GM12878 (cell line): ENCODE results near the gene SHROOM1. TPM values are rescaled to one million over a fixed set of nuclear protein-coding genes. Genes with fewer than 3 reads are reported as not detected.
A peak's percentile ranks its signal among the peaks of the same experiment; 100 is the strongest.

Experiments used
- BCL11A ChIP-seq: IDR thresholded peaks from 2 replicates; pipeline ENCODE4 v1.6.1; 2011; ENCODE audit warnings: low read depth, low read length
- CHD4 ChIP-seq: fragments of 200-600 bp; sonication (generic); IDR thresholded peaks from 2 replicates; pipeline ENCODE4 v1.6.1; 2016; ENCODE audit warnings: mild to moderate bottlenecking
- ETV6 ChIP-seq, 2 experiments: fragments of 450-650 bp in 1 of 2; IDR thresholded peaks in 1 of 2; conservative IDR thresholded peaks in 1 of 2; 2 replicates each; pipeline ENCODE4 v1.6.1; 2014; ENCODE audit warnings: antibody characterized with exemption in 1 of 2, borderline replicate concordance in 1 of 2, low read depth in 1 of 2, mild to moderate bottlenecking in 1 of 2, moderate library complexity in 1 of 2
- EZH2 ChIP-seq: IDR thresholded peaks from 2 replicates; pipeline ENCODE4 v1.6.1; 2012; ENCODE audit warnings: low read depth, mild to moderate bottlenecking, control low read depth, inconsistent platforms, low read length, borderline replicate concordance; ENCODE audit not compliant: control insufficient read depth
- GATAD2B ChIP-seq: fragments of 450-650 bp; conservative IDR thresholded peaks from 2 replicates; pipeline ENCODE4 v1.6.1; 2017; ENCODE audit warnings: low read depth, mild to moderate bottlenecking, moderate library complexity
- HDGF ChIP-seq: fragments of 450-650 bp; IDR thresholded peaks from 2 replicates; pipeline ENCODE4 v1.6.1; 2016; ENCODE audit warnings: antibody characterized with exemption
- IKZF1 ChIP-seq: fragments of 450-650 bp; conservative IDR thresholded peaks from 2 replicates; pipeline ENCODE4 v1.6.1; 2017; ENCODE audit warnings: antibody characterized with exemption, mild to moderate bottlenecking
- JUNB ChIP-seq: IDR thresholded peaks from 2 replicates; pipeline ENCODE4 v1.6.1; 2016; ENCODE audit warnings: antibody characterized with exemption, mild to moderate bottlenecking
- MYB ChIP-seq: fragments of 150-350 bp; IDR thresholded peaks from 2 replicates; pipeline ENCODE4 v1.6.1; 2014; ENCODE audit warnings: mild to moderate bottlenecking, low read depth, low read length, borderline replicate concordance
- NFYB ChIP-seq: IDR thresholded peaks from 2 replicates; pipeline ENCODE4 v1.6.1; 2011; ENCODE audit warnings: low read depth, mild to moderate bottlenecking, low read length, improper control_type of control experiment, moderate library complexity; ENCODE audit not compliant: insufficient read depth
- RCOR1 ChIP-seq: conservative IDR thresholded peaks from 2 replicates; pipeline ENCODE4 v1.6.1; 2012; ENCODE audit warnings: low read depth, low read length, improper control_type of control experiment
- SIN3A ChIP-seq: IDR thresholded peaks from 2 replicates; pipeline ENCODE4 v1.6.1; 2012; ENCODE audit warnings: low read depth, low read length, improper control_type of control experiment
- SIX5 ChIP-seq: IDR thresholded peaks from 2 replicates; pipeline ENCODE4 v1.6.1; 2011; ENCODE audit warnings: mild to moderate bottlenecking, low read depth, low read length, moderate library complexity; ENCODE audit not compliant: severe bottlenecking
- SMARCA5 ChIP-seq: fragments of 450-650 bp; IDR thresholded peaks from 2 replicates; pipeline ENCODE4 v1.6.1; 2017; ENCODE audit warnings: mild to moderate bottlenecking
- SMC3 ChIP-seq: IDR thresholded peaks from 2 replicates; pipeline ENCODE4 v1.6.1; 2011; ENCODE audit warnings: low read length, improper control_type of control experiment, borderline replicate concordance
- STAT3 ChIP-seq: IDR thresholded peaks from 2 replicates; pipeline ENCODE4 v1.6.1; 2011; ENCODE audit warnings: low read depth, low read length, improper control_type of control experiment
- SUPT20H ChIP-seq: IDR thresholded peaks from 2 replicates; pipeline ENCODE4 v1.6.1; 2011; ENCODE audit warnings: low read depth, mild to moderate bottlenecking, low read length, moderate library complexity, borderline replicate concordance; ENCODE audit not compliant: control insufficient read depth
- SUZ12 ChIP-seq: fragments of 200-600 bp; sonication (generic); IDR thresholded peaks from one replicate; pipeline ENCODE4 v1.6.1; 2018; ENCODE audit warnings: antibody characterized with exemption, mild to moderate bottlenecking; ENCODE audit not compliant: unreplicated experiment
- TCF7 ChIP-seq: IDR thresholded peaks from 2 replicates; pipeline ENCODE4 v1.6.1; 2014; ENCODE audit warnings: antibody characterized with exemption, borderline replicate concordance
- polyA plus RNA-seq, 11 experiments: library from polyadenylated mRNA; depleted of rRNA in 4 of 11; unstranded in 6 of 11; stranded (reverse) in 5 of 11; fragments of >200 nt; fragmentation: Nextera tagmentation in 4 of 11; fragmentation: Illumina TruSeq in 1 of 11; extraction: Ambion mirVana in 4 of 11; extraction: Trizol in 1 of 11; gene quantifications; 1 replicate in 1 of 11; 2 replicates in 10 of 11; pipeline versions ENCODE4 v1.2.1 to v1.2.3, GENCODE V29; 2011 to 2016; ENCODE audit warnings: inconsistent platforms in 2 of 11, missing spikeins in 2 of 11, low read depth in 1 of 11
- total RNA-seq, 4 experiments: library from RNA; depleted of rRNA in 3 of 4; stranded (reverse); fragments of >200 nt in 3 of 4; fragmentation: Illumina TruSeq in 1 of 4; extraction: Trizol in 1 of 4; gene quantifications; 2 replicates each; pipeline versions ENCODE4 v1.2.1 to v1.2.3, GENCODE V29; 2013 to 2021
- TF ChIP-seq, protein P1 (sequence below): fragments of 450-650 bp; IDR thresholded peaks from 2 replicates; pipeline ENCODE4 v1.6.1; 2017; ENCODE audit warnings: mild to moderate bottlenecking, moderate library complexity
- TF ChIP-seq, protein P2 (sequence below): fragments of 450-650 bp; IDR thresholded peaks from 2 replicates; pipeline ENCODE4 v1.6.1; 2017; ENCODE audit warnings: mild to moderate bottlenecking, moderate library complexity
- TF ChIP-seq, protein P3 (sequence below): IDR thresholded peaks from 2 replicates; pipeline ENCODE4 v1.6.1; 2012; ENCODE audit warnings: low read length, inconsistent platforms

Gene SHROOM1
- total and polyA plus RNA-seq, 10 of the 15 experiments (the other 5 are each of a cell fraction or from before 2014, with no cell fraction given): 0.05 to 3.9 (median 1.3) TPM

DNA sequence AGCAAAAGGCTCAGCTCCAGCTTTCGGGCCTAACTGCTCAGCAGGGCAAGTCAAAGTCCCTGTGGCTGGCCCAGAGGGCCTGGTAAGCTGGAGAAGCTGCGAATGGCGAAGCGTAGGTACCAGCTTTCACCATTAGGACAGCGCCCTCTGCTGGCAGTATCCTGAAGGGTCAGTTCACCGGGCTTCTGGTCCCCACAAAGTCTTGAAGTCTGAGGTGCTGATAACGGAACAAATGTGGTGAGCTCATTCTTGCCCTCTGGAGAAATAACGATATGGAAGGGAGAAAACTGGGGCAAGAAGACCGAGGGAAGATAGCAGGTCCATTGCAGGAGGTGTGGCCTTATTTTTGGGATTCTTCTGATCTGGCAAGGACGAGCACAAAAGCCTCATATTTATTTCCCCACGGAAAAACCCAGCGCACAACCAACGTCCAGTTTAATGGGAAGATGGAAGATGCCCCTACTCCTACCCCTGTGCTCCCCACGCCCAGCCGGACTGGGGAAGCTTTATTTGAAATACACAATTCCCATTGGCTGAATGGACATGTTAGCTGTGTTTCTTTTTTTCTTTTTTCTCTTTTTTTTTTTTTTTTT is 10.2 kb downstream of the SHROOM1 start (continued):
- TF ChIP-seq, protein P1, sequence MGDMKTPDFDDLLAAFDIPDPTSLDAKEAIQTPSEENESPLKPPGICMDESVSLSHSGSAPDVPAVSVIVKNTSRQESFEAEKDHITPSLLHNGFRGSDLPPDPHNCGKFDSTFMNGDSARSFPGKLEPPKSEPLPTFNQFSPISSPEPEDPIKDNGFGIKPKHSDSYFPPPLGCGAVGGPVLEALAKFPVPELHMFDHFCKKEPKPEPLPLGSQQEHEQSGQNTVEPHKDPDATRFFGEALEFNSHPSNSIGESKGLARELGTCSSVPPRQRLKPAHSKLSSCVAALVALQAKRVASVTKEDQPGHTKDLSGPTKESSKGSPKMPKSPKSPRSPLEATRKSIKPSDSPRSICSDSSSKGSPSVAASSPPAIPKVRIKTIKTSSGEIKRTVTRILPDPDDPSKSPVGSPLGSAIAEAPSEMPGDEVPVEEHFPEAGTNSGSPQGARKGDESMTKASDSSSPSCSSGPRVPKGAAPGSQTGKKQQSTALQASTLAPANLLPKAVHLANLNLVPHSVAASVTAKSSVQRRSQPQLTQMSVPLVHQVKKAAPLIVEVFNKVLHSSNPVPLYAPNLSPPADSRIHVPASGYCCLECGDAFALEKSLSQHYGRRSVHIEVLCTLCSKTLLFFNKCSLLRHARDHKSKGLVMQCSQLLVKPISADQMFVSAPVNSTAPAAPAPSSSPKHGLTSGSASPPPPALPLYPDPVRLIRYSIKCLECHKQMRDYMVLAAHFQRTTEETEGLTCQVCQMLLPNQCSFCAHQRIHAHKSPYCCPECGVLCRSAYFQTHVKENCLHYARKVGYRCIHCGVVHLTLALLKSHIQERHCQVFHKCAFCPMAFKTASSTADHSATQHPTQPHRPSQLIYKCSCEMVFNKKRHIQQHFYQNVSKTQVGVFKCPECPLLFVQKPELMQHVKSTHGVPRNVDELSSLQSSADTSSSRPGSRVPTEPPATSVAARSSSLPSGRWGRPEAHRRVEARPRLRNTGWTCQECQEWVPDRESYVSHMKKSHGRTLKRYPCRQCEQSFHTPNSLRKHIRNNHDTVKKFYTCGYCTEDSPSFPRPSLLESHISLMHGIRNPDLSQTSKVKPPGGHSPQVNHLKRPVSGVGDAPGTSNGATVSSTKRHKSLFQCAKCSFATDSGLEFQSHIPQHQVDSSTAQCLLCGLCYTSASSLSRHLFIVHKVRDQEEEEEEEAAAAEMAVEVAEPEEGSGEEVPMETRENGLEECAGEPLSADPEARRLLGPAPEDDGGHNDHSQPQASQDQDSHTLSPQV: no peak
- TF ChIP-seq JUNB: no peak
- TF ChIP-seq NFYB: no peak
- TF ChIP-seq EZH2: no peak
- TF ChIP-seq SMC3: peak; percentile 98
- no peak for TF ChIP-seq SUPT20H
- TF ChIP-seq STAT3: no peak
- TF ChIP-seq IKZF1: peak; percentile 37; the same call in 1 of the 2 replicates
- TF ChIP-seq SIN3A: no peak
- no peak for TF ChIP-seq HDGF
- TF ChIP-seq, protein P2, sequence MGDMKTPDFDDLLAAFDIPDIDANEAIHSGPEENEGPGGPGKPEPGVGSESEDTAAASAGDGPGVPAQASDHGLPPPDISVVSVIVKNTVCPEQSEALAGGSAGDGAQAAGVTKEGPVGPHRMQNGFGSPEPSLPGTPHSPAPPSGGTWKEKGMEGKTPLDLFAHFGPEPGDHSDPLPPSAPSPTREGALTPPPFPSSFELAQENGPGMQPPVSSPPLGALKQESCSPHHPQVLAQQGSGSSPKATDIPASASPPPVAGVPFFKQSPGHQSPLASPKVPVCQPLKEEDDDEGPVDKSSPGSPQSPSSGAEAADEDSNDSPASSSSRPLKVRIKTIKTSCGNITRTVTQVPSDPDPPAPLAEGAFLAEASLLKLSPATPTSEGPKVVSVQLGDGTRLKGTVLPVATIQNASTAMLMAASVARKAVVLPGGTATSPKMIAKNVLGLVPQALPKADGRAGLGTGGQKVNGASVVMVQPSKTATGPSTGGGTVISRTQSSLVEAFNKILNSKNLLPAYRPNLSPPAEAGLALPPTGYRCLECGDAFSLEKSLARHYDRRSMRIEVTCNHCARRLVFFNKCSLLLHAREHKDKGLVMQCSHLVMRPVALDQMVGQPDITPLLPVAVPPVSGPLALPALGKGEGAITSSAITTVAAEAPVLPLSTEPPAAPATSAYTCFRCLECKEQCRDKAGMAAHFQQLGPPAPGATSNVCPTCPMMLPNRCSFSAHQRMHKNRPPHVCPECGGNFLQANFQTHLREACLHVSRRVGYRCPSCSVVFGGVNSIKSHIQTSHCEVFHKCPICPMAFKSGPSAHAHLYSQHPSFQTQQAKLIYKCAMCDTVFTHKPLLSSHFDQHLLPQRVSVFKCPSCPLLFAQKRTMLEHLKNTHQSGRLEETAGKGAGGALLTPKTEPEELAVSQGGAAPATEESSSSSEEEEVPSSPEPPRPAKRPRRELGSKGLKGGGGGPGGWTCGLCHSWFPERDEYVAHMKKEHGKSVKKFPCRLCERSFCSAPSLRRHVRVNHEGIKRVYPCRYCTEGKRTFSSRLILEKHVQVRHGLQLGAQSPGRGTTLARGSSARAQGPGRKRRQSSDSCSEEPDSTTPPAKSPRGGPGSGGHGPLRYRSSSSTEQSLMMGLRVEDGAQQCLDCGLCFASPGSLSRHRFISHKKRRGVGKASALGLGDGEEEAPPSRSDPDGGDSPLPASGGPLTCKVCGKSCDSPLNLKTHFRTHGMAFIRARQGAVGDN: peak; percentile 81
- no peak for TF ChIP-seq SUZ12
- TF ChIP-seq BCL11A: no peak
- TF ChIP-seq ETV6 (conservative IDR thresholded peaks at IDR 0.05 in 1 of 2, IDR thresholded peaks at IDR 0.05 in 1 of 2; ENCODE audit: borderline replicate concordance in 1 of 2, low read depth in 1 of 2): no peak
- TF ChIP-seq SIX5: no peak
- no peak for TF ChIP-seq GATAD2B
- TF ChIP-seq TCF7: no peak
- no peak for TF ChIP-seq CHD4
- peak; percentile 91 for TF ChIP-seq SMARCA5
- TF ChIP-seq RCOR1: no peak
- TF ChIP-seq, protein P3, sequence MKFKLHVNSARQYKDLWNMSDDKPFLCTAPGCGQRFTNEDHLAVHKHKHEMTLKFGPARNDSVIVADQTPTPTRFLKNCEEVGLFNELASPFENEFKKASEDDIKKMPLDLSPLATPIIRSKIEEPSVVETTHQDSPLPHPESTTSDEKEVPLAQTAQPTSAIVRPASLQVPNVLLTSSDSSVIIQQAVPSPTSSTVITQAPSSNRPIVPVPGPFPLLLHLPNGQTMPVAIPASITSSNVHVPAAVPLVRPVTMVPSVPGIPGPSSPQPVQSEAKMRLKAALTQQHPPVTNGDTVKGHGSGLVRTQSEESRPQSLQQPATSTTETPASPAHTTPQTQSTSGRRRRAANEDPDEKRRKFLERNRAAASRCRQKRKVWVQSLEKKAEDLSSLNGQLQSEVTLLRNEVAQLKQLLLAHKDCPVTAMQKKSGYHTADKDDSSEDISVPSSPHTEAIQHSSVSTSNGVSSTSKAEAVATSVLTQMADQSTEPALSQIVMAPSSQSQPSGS: no peak
- TF ChIP-seq MYB: no peak
